ENCODE data around the gene RADIL.

RADIL gene

GRCh38 chr7:4882169-4883032 lies 1.1 kb downstream of the RADIL start:
- peak; percentile 11 for DNase-seq

- no peak for DNase-seq
Measured at GRCh38 chr7:4880218-4880617, 3.3 kb downstream of the RADIL start.

- no peak for DNase-seq
Measured at GRCh38 chr7:4879396-4880081, 4.0 kb downstream of the RADIL start.

GRCh38 chr7:4878336-4879335 lies 4.9 kb downstream of the RADIL start:
- DNase-seq: no peak

GRCh38 chr7:4876586-4876985 lies 6.9 kb downstream of the RADIL start:
- DNase-seq: no peak

GRCh38 chr7:4875391-4875790 lies 8.1 kb downstream of the RADIL start:
- DNase-seq: no peak

- no peak for DNase-seq
Measured at GRCh38 chr7:4873071-4873944, 10.2 kb downstream of the RADIL start.

GRCh38 chr7:4871930-4872675 lies 11.4 kb downstream of the RADIL start:
- no peak for DNase-seq

- DNase-seq: no peak
Measured at GRCh38 chr7:4871056-4871680, 12.3 kb downstream of the RADIL start.

GRCh38 chr7:4868493-4868892 lies 15.0 kb downstream of the RADIL start:
- no peak for DNase-seq

- DNase-seq: no peak
Measured at GRCh38 chr7:4866528-4867496, 16.7 kb downstream of the RADIL start.

GRCh38 chr7:4862156-4862555 lies 21.4 kb downstream of the RADIL start:
- DNase-seq: no peak

- no peak for DNase-seq
Measured at GRCh38 chr7:4861673-4862072, 21.8 kb downstream of the RADIL start, which contains the start of gene PAPOLB. TSS of gene PAPOLB (minus strand) at chr7:4862030. CDS start at chr7:4861810, 220 bp downstream.

- no peak for DNase-seq
Measured at GRCh38 chr7:4861227-4861626, 22.3 kb downstream of the RADIL start.

- DNase-seq: no peak
Measured at GRCh38 chr7:4857189-4857588, 26.3 kb downstream of the RADIL start.

- DNase-seq: no peak
Measured at GRCh38 chr7:4856336-4857057, 27.0 kb downstream of the RADIL start.

GRCh38 chr7:4854916-4855315 lies 28.6 kb downstream of the RADIL start:
- no peak for DNase-seq

Measured in NCI-H345 (cell line).